ENCODE results near the gene MTG2. TPM values are rescaled to one million over a fixed set of nuclear protein-coding genes. Genes with fewer than 3 reads are reported as not detected.
A peak's percentile ranks its signal among the peaks of the same experiment; 100 is the strongest.

Gene MTG2
- total and polyA plus RNA-seq, 7 donors: 25.0 to 56.5 (median 40.4) TPM

GRCh38 chr20:62215991-62216635 lies 33.3 kb downstream of the MTG2 start:
- no peak overlapping the region for H3K27ac ChIP-seq
- H3K27me3 ChIP-seq (ENCODE audit: insufficient read depth in 3 of 3, low read length in 2 of 3): peaks cover 0 to 80% (median 3%) of the 10 kb centered on the region in 3 donors
- no peak for TF ChIP-seq CTCF (IDR thresholded peaks at IDR 0.05)
- ATAC-seq (no peak), DNase-seq (no peak)
- intact Hi-C loops (cut with DNase I): no loop called here
- peaks cover 9% of the 10 kb centered on the region for H3K4me1 ChIP-seq
- no peaks in the 10 kb centered on the region for H3K36me3 ChIP-seq (ENCODE audit: insufficient read depth in 1 of 2, low read depth in 1 of 2)
- H3K4me3 ChIP-seq: no peak overlapping the region
- 66 to 75% (median 73%) methylated on average over 40 of the region's 40 CpGs for WGBS, 3 donors
- no peaks in the 10 kb centered on the region for H3K9me3 ChIP-seq

- Histone ChIP-seq H3K36me3 (ENCODE audit: insufficient read depth in 1 of 2, low read depth in 1 of 2) (no peaks in the 10 kb centered on the region), H3K27me3 (ENCODE audit: insufficient read depth in 3 of 3, low read length in 2 of 3) (peaks cover 0 to 81% (median 8%) of the 10 kb centered on the region in 3 donors), H3K27ac (no peak overlapping the region), H3K4me3 (no peak overlapping the region), H3K4me1 (peaks cover 9% of the 10 kb centered on the region), H3K9me3 (no peaks in the 10 kb centered on the region)
- intact Hi-C loops (cut with DNase I): no loop called here
- TF ChIP-seq CTCF (IDR thresholded peaks at IDR 0.05): no peak
- WGBS, 3 donors: 66 to 69% (median 67%) methylated on average over 20 to 26 of the region's 26 CpGs
- DNase-seq (no peak), ATAC-seq (no peak)
These were observed 34.1 kb downstream of the MTG2 start for GRCh38 chr20:62216636-62217566.

- DNase-seq: no peak
- no peaks in the 10 kb centered on the region for H3K9me3 ChIP-seq
- no peak overlapping the region for H3K27ac ChIP-seq
- no peaks in the 10 kb centered on the region for H3K36me3 ChIP-seq (ENCODE audit: insufficient read depth in 1 of 2, low read depth in 1 of 2)
- H3K27me3 ChIP-seq (ENCODE audit: insufficient read depth in 3 of 3, low read length in 2 of 3): peaks cover 0 to 87% (median 11%) of the 10 kb centered on the region in 3 donors
- 48 to 55% (median 51%) methylated on average over 38 of the region's 38 CpGs for WGBS, 3 donors
- no peak for TF ChIP-seq CTCF (IDR thresholded peaks at IDR 0.05)
- no peak overlapping the region for H3K4me3 ChIP-seq
- no peak for ATAC-seq
- peaks cover 9% of the 10 kb centered on the region for H3K4me1 ChIP-seq
- intact Hi-C loops (cut with DNase I): no loop called here
These were observed 35.3 kb downstream of the MTG2 start for GRCh38 chr20:62217913-62218773.

- intact Hi-C loops (cut with DNase I): no loop called here
- H3K36me3 ChIP-seq (ENCODE audit: insufficient read depth in 1 of 2, low read depth in 1 of 2): no peaks in the 10 kb centered on the region
- peak overlapping the region; percentile 45 for H3K4me3 ChIP-seq
- DNase-seq (no peak), ATAC-seq (peak; percentile 11 to 58 (median 23))
- no peak overlapping the region for H3K27ac ChIP-seq
- peaks cover 0 to 91% (median 11%) of the 10 kb centered on the region in 3 donors for H3K27me3 ChIP-seq (ENCODE audit: insufficient read depth in 3 of 3, low read length in 2 of 3)
- H3K9me3 ChIP-seq: no peaks in the 10 kb centered on the region
- peaks cover 9% of the 10 kb centered on the region for H3K4me1 ChIP-seq
- WGBS, 3 donors: 1% methylated on average over 52 to 84 of the region's 84 CpGs
- TF ChIP-seq CTCF (IDR thresholded peaks at IDR 0.05): no peak
These were observed 36.5 kb downstream of the MTG2 start for GRCh38 chr20:62219101-62219991.

Measured in psoas muscle (tissue), 8 donors.